H1 (cell line): ENCODE data around the gene NSUN2. TPM values are rescaled to one million over a fixed set of nuclear protein-coding genes. Genes with fewer than 3 reads are reported as not detected.

Experiments
- CTCF ChIA-PET: fragments of 300-600 bp; sonication (Branson Sonifier 250); formaldehyde crosslinking; loops from one replicate; lab custom pipeline; 2021; ENCODE audit not compliant: partially characterized antibody; lab: Charles Lee
- POLR2A ChIA-PET: fragments of 300-600 bp; sonication (Branson Sonifier 250); formaldehyde crosslinking; loops from one replicate; lab custom pipeline; 2021; ENCODE audit warnings: inconsistent platforms; ENCODE audit not compliant: partially characterized antibody; lab: Charles Lee
- DNase-seq, 2 experiments: peaks; one replicate each; pipeline versions ENCODE4 v3.0.0 to v3.0.0-alpha.2; 2010 to 2022; ENCODE audit warnings: low spot score in 2 of 2, low read depth in 1 of 2, mixed read lengths in 1 of 2
- FAIRE-seq: peaks from 2 replicates; lab custom pipeline; 2011; peaks lifted over from hg19 to GRCh38; lab: Jason Lieb, UNC
- H2AFZ ChIP-seq: 2 replicates; pipeline ENCODE4 v1.8.1; 2012; ENCODE audit warnings: low read length, inconsistent platforms
- H2AK5ac ChIP-seq: 2 replicates; pipeline ENCODE4 v1.6.1; 2013; ENCODE audit warnings: low read depth, low read length
- H2BK120ac ChIP-seq: replicated peaks from 2 replicates; pipeline ENCODE3; 2013; ENCODE audit warnings: low read depth, low read length, inconsistent platforms
- H2BK12ac ChIP-seq: 2 replicates; pipeline ENCODE4 v1.6.1; 2013; ENCODE audit warnings: low read depth, low read length
- H2BK15ac ChIP-seq: 2 replicates; pipeline ENCODE4 v1.6.1; 2013; ENCODE audit warnings: low read length
- H2BK20ac ChIP-seq: 2 replicates; pipeline ENCODE4 v1.6.1; 2013; ENCODE audit warnings: low read length
- H2BK5ac ChIP-seq: 2 replicates; pipeline ENCODE4 v1.6.1; 2013; ENCODE audit warnings: low read depth, low read length
- H3K14ac ChIP-seq: 2 replicates; pipeline ENCODE4 v1.6.1; 2013; ENCODE audit warnings: inconsistent platforms; ENCODE audit not compliant: insufficient read length
- H3K18ac ChIP-seq: 2 replicates; pipeline ENCODE4 v1.6.1; 2013; ENCODE audit warnings: low read length; ENCODE audit errors: extremely low read depth
- H3K23ac ChIP-seq: 2 replicates; pipeline ENCODE4 v1.6.1; 2013; ENCODE audit warnings: inconsistent platforms; ENCODE audit not compliant: insufficient read length
- H3K23me2 ChIP-seq: 2 replicates; pipeline ENCODE4 v1.6.1; 2013; ENCODE audit warnings: low read depth, low read length
- H3K27ac ChIP-seq: 2 replicates; pipeline ENCODE4 v1.6.1; 2011; ENCODE audit warnings: low read depth, low read length, inconsistent platforms
- H3K27me3 ChIP-seq, 4 experiments: replicated peaks in 1 of 4; 1 replicate in 1 of 4; 2 replicates in 3 of 4; pipeline versions ENCODE4 v1.6.1 to v1.8.1; 2011 to 2013; ENCODE audit warnings: low read length in 3 of 4, mild to moderate bottlenecking in 3 of 4, inconsistent platforms in 2 of 4, mixed read lengths in 2 of 4, moderate library complexity in 1 of 4; ENCODE audit not compliant: control insufficient read depth in 3 of 4, insufficient read depth in 3 of 4; ENCODE audit errors: extremely low read depth in 1 of 4
- H3K36me3 ChIP-seq, 4 experiments: 2 replicates each; pipeline versions ENCODE4 v1.6.1 to v1.8.1; 2011 to 2013; ENCODE audit warnings: mild to moderate bottlenecking in 4 of 4, low read length in 3 of 4, moderate library complexity in 2 of 4, control low read depth in 1 of 4, inconsistent platforms in 1 of 4; ENCODE audit not compliant: insufficient read depth in 4 of 4, control insufficient read depth in 2 of 4
- H3K4ac ChIP-seq: replicated peaks from 2 replicates; pipeline ENCODE3; 2013; ENCODE audit warnings: low read length, low read depth, mixed read lengths, inconsistent platforms; ENCODE audit not compliant: insufficient read length
- H3K4me1 ChIP-seq, 4 experiments: replicated peaks in 1 of 4; 1 replicate in 1 of 4; 2 replicates in 3 of 4; pipeline versions ENCODE4 v1.6.1 to v1.8.1; 2011 to 2013; ENCODE audit warnings: low read length in 3 of 4, inconsistent platforms in 2 of 4, mixed read lengths in 1 of 4; ENCODE audit not compliant: insufficient read depth in 4 of 4, control insufficient read depth in 3 of 4
- H3K4me2 ChIP-seq, 2 experiments: 2 replicates each; pipeline versions ENCODE4 v1.6.1 to v1.8.1; 2011 to 2013; ENCODE audit warnings: low read depth in 2 of 2, low read length in 2 of 2, control low read depth in 1 of 2, inconsistent platforms in 1 of 2, mild to moderate bottlenecking in 1 of 2; ENCODE audit not compliant: insufficient read depth in 1 of 2
- H3K4me3 ChIP-seq, 4 experiments: fragments of 200-600, 300-600 bp in 1 of 4; sonication (generic), shearing (Covaris generic), sonication (Bioruptor Twin) in 1 of 4; 2 replicates each; pipeline versions ENCODE4 v1.5.1 to v1.8.1; 2011 to 2016; ENCODE audit warnings: low read length in 4 of 4, low read depth in 3 of 4, control low read depth in 2 of 4, inconsistent platforms in 2 of 4, mild to moderate bottlenecking in 2 of 4, mixed read lengths in 1 of 4, moderate library complexity in 1 of 4; ENCODE audit not compliant: insufficient read depth in 2 of 4; ENCODE audit errors: extremely low read depth in 1 of 4
- H3K56ac ChIP-seq: replicated peaks from 2 replicates; pipeline ENCODE3; 2013; ENCODE audit warnings: low read depth, mild to moderate bottlenecking, mixed read lengths, low read length, inconsistent platforms; ENCODE audit not compliant: insufficient read length
- H3K79me1 ChIP-seq: 2 replicates; pipeline ENCODE4 v1.6.1; 2013; ENCODE audit warnings: low read depth, low read length, control low read depth
- H3K79me2 ChIP-seq, 2 experiments: 2 replicates each; pipeline versions ENCODE4 v1.6.1 to v1.8.1; 2012 to 2013; ENCODE audit warnings: low read length in 2 of 2, mild to moderate bottlenecking in 2 of 2, inconsistent platforms in 1 of 2; ENCODE audit not compliant: insufficient read depth in 2 of 2, control insufficient read depth in 1 of 2
- H3K9ac ChIP-seq, 4 experiments: replicated peaks in 1 of 4; 1 replicate in 1 of 4; 2 replicates in 3 of 4; pipeline versions ENCODE4 v1.6.1 to v1.8.1; 2011 to 2013; ENCODE audit warnings: low read depth in 3 of 4, low read length in 3 of 4, control low read depth in 2 of 4, mild to moderate bottlenecking in 2 of 4, moderate library complexity in 2 of 4, inconsistent platforms in 1 of 4; ENCODE audit errors: extremely low read depth in 1 of 4
- H3K9me3 ChIP-seq, 2 experiments: 2 replicates each; pipeline versions ENCODE4 v1.6.1 to v1.8.1; 2012 to 2013; ENCODE audit warnings: mild to moderate bottlenecking in 2 of 2, moderate library complexity in 2 of 2, control low read depth in 1 of 2, inconsistent platforms in 1 of 2, low read depth in 1 of 2, low read length in 1 of 2, mixed read lengths in 1 of 2; ENCODE audit not compliant: insufficient read depth in 2 of 2
- H4K20me1 ChIP-seq, 2 experiments: replicated peaks in 1 of 2; 2 replicates each; pipeline versions ENCODE3 to v1.8.1; 2011 to 2013; ENCODE audit warnings: inconsistent platforms in 2 of 2, low read length in 2 of 2, mild to moderate bottlenecking in 1 of 2; ENCODE audit not compliant: insufficient read depth in 2 of 2, control insufficient read depth in 1 of 2
- H4K5ac ChIP-seq: 2 replicates; pipeline ENCODE4 v1.6.1; 2013; ENCODE audit warnings: low read length, low read depth, mixed read lengths, inconsistent platforms; ENCODE audit not compliant: insufficient read length
- H4K8ac ChIP-seq: 2 replicates; pipeline ENCODE4 v1.8.0; 2013; ENCODE audit warnings: mild to moderate bottlenecking, moderate library complexity, low read length, inconsistent platforms; ENCODE audit not compliant: insufficient read depth; ENCODE audit errors: extremely low read depth
- H4K91ac ChIP-seq: replicated peaks from 2 replicates; pipeline ENCODE3; 2013; ENCODE audit warnings: low read length, mixed read lengths, inconsistent platforms; ENCODE audit not compliant: insufficient read length
- ATF3 ChIP-seq: IDR thresholded peaks from 2 replicates; pipeline ENCODE4 v1.6.1; 2011; ENCODE audit warnings: low read depth, mild to moderate bottlenecking, low read length; ENCODE audit not compliant: insufficient read depth
- USF2 ChIP-seq: IDR thresholded peaks from 2 replicates; pipeline ENCODE4 v1.6.1; 2011; ENCODE audit warnings: low read length, improper control_type of control experiment
- WGBS, 2 experiments: shearing (Covaris generic) in 1 of 2; methylation state at CpG; one replicate each; pipeline versions ENCODE4 v1.1.6 to v1.1.7; 2013 to 2015; ENCODE audit warnings: low lambda C conversion rate in 2 of 2, mixed read lengths in 2 of 2, inconsistent platforms in 1 of 2, low coverage in 1 of 2, missing lambda C conversion rate in 1 of 2; ENCODE audit not compliant: insufficient replicate concordance in 2 of 2, insufficient coverage in 1 of 2, insufficient read length in 1 of 2; ENCODE audit errors: extremely low coverage in 1 of 2, missing lambda C conversion rate in 1 of 2; 5-methylcytosine and 5-hydroxymethylcytosine counted together
- polyA plus RNA-seq, 7 experiments: library from polyadenylated mRNA; depleted of rRNA in 3 of 7; stranded (reverse) in 5 of 7; unstranded in 2 of 7; fragments of >200 nt in 5 of 7; fragments of 200-250 nt in 2 of 7; gene quantifications; 1 replicate in 5 of 7; 2 replicates in 1 of 7; 4 replicates in 1 of 7; pipeline versions ENCODE4 v1.2.1 to v1.2.3, GENCODE V29; 2011 to 2013; ENCODE audit warnings: missing spikeins in 2 of 7, mixed read lengths in 2 of 7
- total RNA-seq: library from RNA; stranded (reverse); fragmentation: NEBNext Ultra II Directional; extraction: Animal tissue kit (Norgen Biotek cat#: 25700); gene quantifications from 2 replicates; pipeline ENCODE4 v1.2.1, GENCODE V29; 2021

The NSUN2 gene
- total and polyA plus RNA-seq, 2 of the 8 experiments (the other 6 are each of a cell fraction or from before 2014, with no cell fraction given), result 47.3 to 94.7 TPM

GRCh38 chr5:6673963-6674362 is 41.1 kb upstream of the NSUN2 start:
- POLR2A ChIA-PET, result interaction anchor here (1.3 kb wide), 1 partner anchor 30 kb away, joined by 3 read pairs; no protein-coding TSS in a partner anchor
- Histone ChIP-seq H3K9me3 (peaks cover 12 to 19% of the 10 kb centered on the region in 2 experiments), H3K4me3 (no peak overlapping the region), H3K23me2 (no peaks in the 10 kb centered on the region), H3K27me3 (no peaks in the 10 kb centered on the region; a peak in 1 of 7 replicates), H3K79me2 (no peaks in the 10 kb centered on the region), H2BK20ac (no peak overlapping the region), H2AK5ac (no peak overlapping the region), H3K14ac (no peak overlapping the region), H2BK5ac (no peak overlapping the region), H3K79me1 (no peaks in the 10 kb centered on the region), H3K56ac (no peak overlapping the region), H3K9ac (no peak overlapping the region), H4K8ac (no peak overlapping the region), H4K5ac (no peak overlapping the region), H3K18ac (no peak overlapping the region), H3K36me3 (peaks cover 0 to 17% (median 1%) of the 10 kb centered on the region in 4 experiments; a peak in 4 of 8 replicates), H3K4ac (no peak overlapping the region), H2BK12ac (no peak overlapping the region), H2BK15ac (no peak overlapping the region), H2BK120ac (no peak overlapping the region), H4K91ac (no peak overlapping the region), H2AFZ (no peak overlapping the region), H4K20me1 (no peaks in the 10 kb centered on the region), H3K23ac (no peak overlapping the region), H3K27ac (no peak overlapping the region), H3K4me1 (no peaks in the 10 kb centered on the region), H3K4me2 (no peak overlapping the region)
- FAIRE-seq (no peak), DNase-seq (no peak)
- 83% methylated on average over 1 of the region's 1 CpG; no CpG with 5 or more reads in 1 of the 2 experiments for WGBS, 2 experiments
- CTCF ChIA-PET, result no interaction called here
- TF ChIP-seq USF2 (no peak), ATF3 (no peak)
